SK-N-SH treated with all-trans-retinoic acid at 6 μM for 48 hours (cell line): ENCODE data around the gene SCNN1B.

Experiments
- ATAC-seq: fragments of 200-7000 bp; cut with Tn5 transposase; 3 replicates; pipeline ENCODE4 v1.9.1; 2020; ENCODE audit warnings: mild to moderate bottlenecking, moderate library complexity
- ARNTL ChIP-seq: fragments of 450-650 bp; formaldehyde crosslinking; IDR thresholded peaks from 2 replicates; pipeline ENCODE4 v1.5.0; 2020; ENCODE audit warnings: low read depth, mild to moderate bottlenecking, moderate library complexity, borderline replicate concordance
- BACH2 ChIP-seq: fragments of 250-450 bp; sonication (Bioruptor Pico); IDR thresholded peaks from 2 replicates; pipeline ENCODE4 v1.9.0; 2021; ENCODE audit warnings: mild to moderate bottlenecking, borderline replicate concordance
- CSDC2 ChIP-seq: fragments of 250-450 bp; sonication (Bioruptor Pico); IDR thresholded peaks from 2 replicates; pipeline ENCODE4 v1.5.0; 2020; ENCODE audit warnings: mild to moderate bottlenecking, moderate library complexity
- ESRRG ChIP-seq: fragments of 250-450 bp; sonication (Bioruptor Pico); IDR thresholded peaks from 2 replicates; pipeline ENCODE4 v1.6.1; 2021; ENCODE audit warnings: mild to moderate bottlenecking
- GLIS3 ChIP-seq: fragments of 250-450 bp; sonication (Bioruptor Pico); IDR thresholded peaks from 2 replicates; pipeline ENCODE4 v1.5.0; 2020; ENCODE audit warnings: mild to moderate bottlenecking, moderate library complexity
- ISL1 ChIP-seq: fragments of 250-450 bp; sonication (Bioruptor Pico); IDR thresholded peaks from 2 replicates; pipeline ENCODE4 v2.1.2; 2022; ENCODE audit warnings: mild to moderate bottlenecking, moderate library complexity
- OSR1 ChIP-seq: fragments of 250-450 bp; sonication (Bioruptor Pico); IDR thresholded peaks from 2 replicates; pipeline ENCODE4 v1.8.0; 2022; ENCODE audit warnings: moderate library complexity, mild to moderate bottlenecking, inconsistent platforms
- PPARA ChIP-seq: fragments of 250-450 bp; sonication (Bioruptor Pico); IDR thresholded peaks from 2 replicates; pipeline ENCODE4 v1.5.0; 2020; ENCODE audit warnings: mild to moderate bottlenecking, borderline replicate concordance
- RARB ChIP-seq: fragments of 250-450 bp; sonication (Bioruptor Pico); IDR thresholded peaks from 2 replicates; pipeline ENCODE4 v1.8.0; 2021; ENCODE audit warnings: mild to moderate bottlenecking, moderate library complexity
- SNAI2 ChIP-seq: fragments of 250-450 bp; sonication (Bioruptor Pico); IDR thresholded peaks from 2 replicates; pipeline ENCODE4 v1.5.0; 2020; ENCODE audit warnings: mild to moderate bottlenecking, moderate library complexity
- TCF4 ChIP-seq: fragments of 250-450 bp; sonication (Bioruptor Pico); IDR thresholded peaks from 2 replicates; pipeline ENCODE4 v1.8.0; 2021; ENCODE audit warnings: mild to moderate bottlenecking, moderate library complexity, borderline replicate concordance
- TOX ChIP-seq: fragments of 250-450 bp; sonication (Bioruptor Pico); IDR thresholded peaks from 2 replicates; pipeline ENCODE4 v1.8.0; 2021; ENCODE audit warnings: mild to moderate bottlenecking, moderate library complexity, borderline replicate concordance
- ZC3H10 ChIP-seq: fragments of 250-450 bp; sonication (Bioruptor Pico); IDR thresholded peaks from 2 replicates; pipeline ENCODE4 v1.5.1; 2021; ENCODE audit warnings: mild to moderate bottlenecking, moderate library complexity
- ZFP30 ChIP-seq: fragments of 450-650 bp; formaldehyde crosslinking; IDR thresholded peaks from 2 replicates; pipeline ENCODE4 v1.5.0; 2022; ENCODE audit warnings: mild to moderate bottlenecking, moderate library complexity
- ZNF565 ChIP-seq: fragments of 450-650 bp; formaldehyde crosslinking; conservative IDR thresholded peaks from 2 replicates; pipeline ENCODE4 v1.5.0; 2020; ENCODE audit warnings: low read depth, mild to moderate bottlenecking, moderate library complexity
- ZNF70 ChIP-seq: fragments of 450-650 bp; formaldehyde crosslinking; IDR thresholded peaks from 2 replicates; pipeline ENCODE4 v1.5.0; 2020; ENCODE audit warnings: mild to moderate bottlenecking, moderate library complexity
- ZNF8 ChIP-seq: fragments of 450-650 bp; formaldehyde crosslinking; IDR thresholded peaks from 2 replicates; pipeline ENCODE4 v1.5.0; 2020; ENCODE audit warnings: mild to moderate bottlenecking, moderate library complexity
- TF ChIP-seq, protein P1 (sequence below): fragments of 250-450 bp; sonication (Bioruptor Pico); IDR thresholded peaks from 2 replicates; pipeline ENCODE4 v1.8.0; 2021; ENCODE audit warnings: low read depth, mild to moderate bottlenecking, moderate library complexity, borderline replicate concordance
- TF ChIP-seq, protein P2 (sequence below): fragments of 250-450 bp; sonication (Bioruptor Pico); IDR thresholded peaks from 2 replicates; pipeline ENCODE4 v1.5.1; 2021; ENCODE audit warnings: mild to moderate bottlenecking, moderate library complexity
- TF ChIP-seq, protein P3 (sequence below): fragments of 250-450 bp; sonication (Bioruptor Pico); IDR thresholded peaks from 2 replicates; pipeline ENCODE4 v1.5.0; 2020; ENCODE audit warnings: mild to moderate bottlenecking, moderate library complexity
- TF ChIP-seq, protein P4 (sequence below): fragments of 250-450 bp; sonication (Bioruptor Pico); IDR thresholded peaks from 2 replicates; pipeline ENCODE4 v1.8.0; 2020; ENCODE audit warnings: mild to moderate bottlenecking, moderate library complexity, borderline replicate concordance
- TF ChIP-seq, protein P5 (sequence below): fragments of 250-450 bp; sonication (Bioruptor Pico); IDR thresholded peaks from 2 replicates; pipeline ENCODE4 v1.5.1; 2020; ENCODE audit warnings: low read depth, mild to moderate bottlenecking, moderate library complexity

The SCNN1B gene

DNA sequence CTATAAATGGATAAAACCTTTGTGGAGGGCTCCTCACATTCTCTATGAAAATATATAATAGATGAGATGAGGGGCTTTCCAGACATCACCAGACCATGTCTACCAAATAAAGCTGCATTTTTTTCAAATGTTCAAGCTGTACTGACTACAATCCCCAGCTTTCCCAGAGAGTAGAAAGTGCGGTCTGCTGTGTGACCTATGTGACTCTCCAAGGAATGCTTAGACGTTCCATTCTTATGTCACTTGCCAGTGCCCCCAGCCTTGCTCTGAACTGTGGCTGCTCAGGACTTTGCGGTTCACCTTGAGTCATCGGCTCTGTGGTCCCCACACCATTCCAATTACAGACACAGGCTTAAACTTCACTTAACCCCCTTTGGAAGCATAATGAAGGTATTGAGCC lies 47.8 kb upstream of the SCNN1B start (continued):
- TF ChIP-seq ISL1 (CRISPR knock-in tag) (no peak), TCF4 (no peak), GLIS3 (CRISPR knock-in tag) (no peak), RARB (CRISPR knock-in tag) (no peak), ZC3H10 (CRISPR knock-in tag) (no peak), CSDC2 (no peak)

DNA sequence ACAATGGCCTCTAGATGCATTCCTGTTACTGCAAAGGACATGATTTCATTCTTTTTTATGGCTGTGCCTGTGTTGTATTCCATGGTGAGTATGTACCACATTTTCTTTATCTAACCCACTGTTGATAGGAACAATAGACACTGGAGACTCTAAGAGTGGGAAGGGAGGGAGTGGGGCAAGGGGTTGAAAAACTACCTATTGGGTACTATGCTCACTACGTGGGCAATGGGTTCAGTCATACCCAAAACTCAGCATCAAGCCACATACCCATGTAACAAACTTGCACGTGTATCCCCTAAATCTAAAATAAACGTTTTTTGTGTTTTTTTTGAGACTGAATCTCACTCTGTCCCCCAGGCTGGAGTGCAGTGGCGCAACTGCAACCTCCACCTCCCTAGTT lies 47.1 kb upstream of the SCNN1B start:
- no peak for ATAC-seq

DNA sequence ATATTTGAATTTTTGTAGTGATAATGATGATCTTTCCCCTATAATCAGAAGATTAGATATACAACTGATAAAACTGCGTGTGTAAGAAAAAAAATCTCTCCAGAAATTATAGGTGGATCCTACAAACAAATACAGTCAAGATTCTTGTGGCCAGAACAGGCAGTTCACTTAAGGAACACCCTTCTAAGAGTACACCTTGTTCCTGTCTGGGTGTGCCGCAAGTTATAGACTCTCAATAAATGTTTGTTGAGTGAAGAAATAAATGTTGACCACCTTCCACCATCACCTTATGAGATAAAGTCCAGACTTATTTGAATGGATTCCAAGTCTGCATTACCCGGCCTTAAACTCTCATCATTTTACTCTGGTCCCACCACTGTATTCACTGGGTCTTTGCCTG lies 45.7 kb upstream of the SCNN1B start:
- TF ChIP-seq ESRRG (CRISPR knock-in tag) (no peak), TCF4 (no peak), ZNF8 (CRISPR knock-in tag) (no peak), PPARA (CRISPR knock-in tag) (no peak), ISL1 (CRISPR knock-in tag) (no peak), BACH2 (CRISPR knock-in tag) (no peak), ZNF565 (no peak), SNAI2 (no peak), ZFP30 (CRISPR knock-in tag) (no peak), CSDC2 (no peak), TOX (no peak)
- TF ChIP-seq, protein P1, sequence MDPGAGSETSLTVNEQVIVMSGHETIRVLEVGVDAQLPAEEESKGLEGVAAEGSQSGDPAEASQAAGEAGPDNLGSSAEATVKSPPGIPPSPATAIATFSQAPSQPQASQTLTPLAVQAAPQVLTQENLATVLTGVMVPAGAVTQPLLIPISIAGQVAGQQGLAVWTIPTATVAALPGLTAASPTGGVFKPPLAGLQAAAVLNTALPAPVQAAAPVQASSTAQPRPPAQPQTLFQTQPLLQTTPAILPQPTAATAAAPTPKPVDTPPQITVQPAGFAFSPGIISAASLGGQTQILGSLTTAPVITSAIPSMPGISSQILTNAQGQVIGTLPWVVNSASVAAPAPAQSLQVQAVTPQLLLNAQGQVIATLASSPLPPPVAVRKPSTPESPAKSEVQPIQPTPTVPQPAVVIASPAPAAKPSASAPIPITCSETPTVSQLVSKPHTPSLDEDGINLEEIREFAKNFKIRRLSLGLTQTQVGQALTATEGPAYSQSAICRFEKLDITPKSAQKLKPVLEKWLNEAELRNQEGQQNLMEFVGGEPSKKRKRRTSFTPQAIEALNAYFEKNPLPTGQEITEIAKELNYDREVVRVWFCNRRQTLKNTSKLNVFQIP, result no peak
- TF ChIP-seq, protein P2, sequence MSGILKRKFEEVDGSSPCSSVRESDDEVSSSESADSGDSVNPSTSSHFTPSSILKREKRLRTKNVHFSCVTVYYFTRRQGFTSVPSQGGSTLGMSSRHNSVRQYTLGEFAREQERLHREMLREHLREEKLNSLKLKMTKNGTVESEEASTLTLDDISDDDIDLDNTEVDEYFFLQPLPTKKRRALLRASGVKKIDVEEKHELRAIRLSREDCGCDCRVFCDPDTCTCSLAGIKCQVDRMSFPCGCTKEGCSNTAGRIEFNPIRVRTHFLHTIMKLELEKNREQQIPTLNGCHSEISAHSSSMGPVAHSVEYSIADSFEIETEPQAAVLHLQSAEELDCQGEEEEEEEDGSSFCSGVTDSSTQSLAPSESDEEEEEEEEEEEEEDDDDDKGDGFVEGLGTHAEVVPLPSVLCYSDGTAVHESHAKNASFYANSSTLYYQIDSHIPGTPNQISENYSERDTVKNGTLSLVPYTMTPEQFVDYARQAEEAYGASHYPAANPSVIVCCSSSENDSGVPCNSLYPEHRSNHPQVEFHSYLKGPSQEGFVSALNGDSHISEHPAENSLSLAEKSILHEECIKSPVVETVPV (CRISPR knock-in tag), result no peak
- TF ChIP-seq, protein P3, sequence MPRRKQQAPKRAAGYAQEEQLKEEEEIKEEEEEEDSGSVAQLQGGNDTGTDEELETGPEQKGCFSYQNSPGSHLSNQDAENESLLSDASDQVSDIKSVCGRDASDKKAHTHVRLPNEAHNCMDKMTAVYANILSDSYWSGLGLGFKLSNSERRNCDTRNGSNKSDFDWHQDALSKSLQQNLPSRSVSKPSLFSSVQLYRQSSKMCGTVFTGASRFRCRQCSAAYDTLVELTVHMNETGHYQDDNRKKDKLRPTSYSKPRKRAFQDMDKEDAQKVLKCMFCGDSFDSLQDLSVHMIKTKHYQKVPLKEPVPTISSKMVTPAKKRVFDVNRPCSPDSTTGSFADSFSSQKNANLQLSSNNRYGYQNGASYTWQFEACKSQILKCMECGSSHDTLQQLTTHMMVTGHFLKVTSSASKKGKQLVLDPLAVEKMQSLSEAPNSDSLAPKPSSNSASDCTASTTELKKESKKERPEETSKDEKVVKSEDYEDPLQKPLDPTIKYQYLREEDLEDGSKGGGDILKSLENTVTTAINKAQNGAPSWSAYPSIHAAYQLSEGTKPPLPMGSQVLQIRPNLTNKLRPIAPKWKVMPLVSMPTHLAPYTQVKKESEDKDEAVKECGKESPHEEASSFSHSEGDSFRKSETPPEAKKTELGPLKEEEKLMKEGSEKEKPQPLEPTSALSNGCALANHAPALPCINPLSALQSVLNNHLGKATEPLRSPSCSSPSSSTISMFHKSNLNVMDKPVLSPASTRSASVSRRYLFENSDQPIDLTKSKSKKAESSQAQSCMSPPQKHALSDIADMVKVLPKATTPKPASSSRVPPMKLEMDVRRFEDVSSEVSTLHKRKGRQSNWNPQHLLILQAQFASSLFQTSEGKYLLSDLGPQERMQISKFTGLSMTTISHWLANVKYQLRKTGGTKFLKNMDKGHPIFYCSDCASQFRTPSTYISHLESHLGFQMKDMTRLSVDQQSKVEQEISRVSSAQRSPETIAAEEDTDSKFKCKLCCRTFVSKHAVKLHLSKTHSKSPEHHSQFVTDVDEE (CRISPR knock-in tag), result no peak
- TF ChIP-seq, protein P4, sequence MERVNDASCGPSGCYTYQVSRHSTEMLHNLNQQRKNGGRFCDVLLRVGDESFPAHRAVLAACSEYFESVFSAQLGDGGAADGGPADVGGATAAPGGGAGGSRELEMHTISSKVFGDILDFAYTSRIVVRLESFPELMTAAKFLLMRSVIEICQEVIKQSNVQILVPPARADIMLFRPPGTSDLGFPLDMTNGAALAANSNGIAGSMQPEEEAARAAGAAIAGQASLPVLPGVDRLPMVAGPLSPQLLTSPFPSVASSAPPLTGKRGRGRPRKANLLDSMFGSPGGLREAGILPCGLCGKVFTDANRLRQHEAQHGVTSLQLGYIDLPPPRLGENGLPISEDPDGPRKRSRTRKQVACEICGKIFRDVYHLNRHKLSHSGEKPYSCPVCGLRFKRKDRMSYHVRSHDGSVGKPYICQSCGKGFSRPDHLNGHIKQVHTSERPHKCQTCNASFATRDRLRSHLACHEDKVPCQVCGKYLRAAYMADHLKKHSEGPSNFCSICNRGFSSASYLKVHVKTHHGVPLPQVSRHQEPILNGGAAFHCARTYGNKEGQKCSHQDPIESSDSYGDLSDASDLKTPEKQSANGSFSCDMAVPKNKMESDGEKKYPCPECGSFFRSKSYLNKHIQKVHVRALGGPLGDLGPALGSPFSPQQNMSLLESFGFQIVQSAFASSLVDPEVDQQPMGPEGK (CRISPR knock-in tag), result no peak
- no peak for ATAC-seq

More for the DNA sequence above, 47.1 kb upstream of the SCNN1B start:
- TF ChIP-seq ESRRG (CRISPR knock-in tag) (no peak), ZC3H10 (CRISPR knock-in tag) (no peak), BACH2 (CRISPR knock-in tag) (no peak), ZNF70 (no peak), ARNTL (CRISPR knock-in tag) (no peak), CSDC2 (no peak), OSR1 (CRISPR knock-in tag) (no peak), SNAI2 (no peak), RARB (CRISPR knock-in tag) (no peak)
- TF ChIP-seq, protein P3 (CRISPR knock-in tag), result no peak
- TF ChIP-seq, protein P5, sequence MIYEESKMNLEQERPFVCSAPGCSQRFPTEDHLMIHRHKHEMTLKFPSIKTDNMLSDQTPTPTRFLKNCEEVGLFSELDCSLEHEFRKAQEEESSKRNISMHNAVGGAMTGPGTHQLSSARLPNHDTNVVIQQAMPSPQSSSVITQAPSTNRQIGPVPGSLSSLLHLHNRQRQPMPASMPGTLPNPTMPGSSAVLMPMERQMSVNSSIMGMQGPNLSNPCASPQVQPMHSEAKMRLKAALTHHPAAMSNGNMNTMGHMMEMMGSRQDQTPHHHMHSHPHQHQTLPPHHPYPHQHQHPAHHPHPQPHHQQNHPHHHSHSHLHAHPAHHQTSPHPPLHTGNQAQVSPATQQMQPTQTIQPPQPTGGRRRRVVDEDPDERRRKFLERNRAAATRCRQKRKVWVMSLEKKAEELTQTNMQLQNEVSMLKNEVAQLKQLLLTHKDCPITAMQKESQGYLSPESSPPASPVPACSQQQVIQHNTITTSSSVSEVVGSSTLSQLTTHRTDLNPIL (CRISPR knock-in tag), result no peak
